SW480 (cell line): ENCODE measurements around the gene DYNC1I1.
"Not testable (repeated sequence)": the region's sequence is repeated elsewhere in the genome, so short reads cannot be mapped to it uniquely, and the experiment has no call there.

Experiments
- DNase-seq: peaks from one replicate; pipeline ENCODE4 v3.0.0-alpha.2; 2016; ENCODE audit warnings: low spot score

Gene DYNC1I1

DNA sequence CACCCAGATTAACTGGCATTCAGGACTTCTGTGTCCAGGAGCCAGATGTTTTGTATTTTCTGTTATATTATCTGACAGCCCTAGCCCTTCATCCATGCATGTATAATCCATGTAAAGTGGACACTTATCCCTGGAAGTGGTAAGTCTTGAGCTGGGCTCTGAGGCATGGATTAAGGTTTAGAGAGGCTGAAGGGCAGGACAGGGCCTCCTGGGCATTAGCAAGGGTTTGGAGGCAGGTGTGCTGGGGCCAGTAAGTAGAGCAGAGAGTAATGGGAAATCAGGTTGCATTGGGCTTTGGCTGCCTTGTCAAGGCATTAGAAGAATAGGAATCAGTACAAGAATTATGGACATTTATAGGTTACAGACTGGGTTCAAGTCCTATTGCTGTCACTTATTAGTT lies 138.0 kb downstream of the DYNC1I1 start:
- DNase-seq = no peak

DNA sequence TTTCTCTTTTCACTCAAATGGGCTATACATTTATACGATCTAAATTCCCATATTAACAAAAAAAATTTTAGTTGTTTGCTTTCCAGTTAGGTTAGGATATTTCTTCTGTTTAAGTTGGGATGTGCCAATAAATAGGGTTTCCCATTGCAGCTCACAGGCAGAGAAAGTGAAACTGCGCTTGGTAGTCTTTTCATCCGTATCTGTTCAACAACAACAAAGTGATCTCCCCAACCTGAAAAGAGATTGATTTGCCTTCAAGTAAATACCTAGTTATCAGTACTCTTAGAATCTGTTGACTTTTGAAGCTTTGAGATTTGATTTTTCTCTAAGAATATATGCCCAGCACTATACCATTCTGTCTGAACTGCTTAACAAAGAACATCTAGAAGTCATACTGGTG lies 143.4 kb downstream of the DYNC1I1 start:
- no peak for DNase-seq

GRCh38 chr7:95916573-95917297 lies 144.4 kb downstream of the DYNC1I1 start:
- DNase-seq = peak; percentile 68

GRCh38 chr7:95917634-95918033 lies 145.3 kb downstream of the DYNC1I1 start:
- no peak for DNase-seq

- DNase-seq = no peak
Measured at GRCh38 chr7:95919556-95919955, 147.2 kb downstream of the DYNC1I1 start.

DNA sequence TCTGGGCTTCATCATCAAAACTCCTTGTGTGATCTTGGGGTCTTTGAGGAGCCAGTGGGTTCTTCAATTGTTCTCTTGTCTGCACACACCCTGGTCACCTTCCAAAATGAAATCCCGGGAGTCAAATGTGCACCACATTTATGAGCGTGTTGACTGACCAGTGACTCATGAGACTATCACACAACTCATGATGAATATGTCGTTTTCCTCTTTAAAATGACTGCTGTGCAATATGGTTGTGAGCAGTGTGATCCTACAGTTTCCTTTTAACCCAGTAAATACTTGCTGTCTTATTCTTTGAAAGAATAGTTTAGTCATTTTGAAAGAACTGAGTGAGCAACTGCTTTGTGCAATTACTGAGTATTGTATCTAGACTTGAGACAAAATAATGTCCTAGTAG lies 149.2 kb downstream of the DYNC1I1 start:
- no peak for DNase-seq

- no peak for DNase-seq
Measured at GRCh38 chr7:95922191-95922590, 149.8 kb downstream of the DYNC1I1 start.

DNA sequence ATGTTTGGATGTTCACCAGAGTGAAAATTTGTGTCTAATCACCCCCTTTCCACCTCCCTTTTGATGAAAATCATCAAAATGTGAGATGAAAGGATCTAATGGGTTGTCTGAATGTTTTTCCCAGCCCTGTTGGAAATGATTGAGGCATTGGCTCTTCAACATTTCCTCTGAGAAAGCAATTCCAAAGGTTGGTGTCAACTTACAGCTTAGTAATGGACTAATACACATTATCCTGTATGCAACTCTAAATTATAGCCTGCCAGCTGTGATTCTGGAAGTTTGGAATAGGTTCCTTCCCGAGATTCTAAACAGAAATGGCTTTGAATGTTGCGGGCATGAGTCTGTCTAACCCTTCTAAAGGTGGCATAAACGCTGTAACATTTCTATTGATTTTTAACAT lies 152.9 kb downstream of the DYNC1I1 start:
- DNase-seq = no peak

- no peak for DNase-seq
Measured at GRCh38 chr7:95925971-95926370, 153.6 kb downstream of the DYNC1I1 start.

DNA sequence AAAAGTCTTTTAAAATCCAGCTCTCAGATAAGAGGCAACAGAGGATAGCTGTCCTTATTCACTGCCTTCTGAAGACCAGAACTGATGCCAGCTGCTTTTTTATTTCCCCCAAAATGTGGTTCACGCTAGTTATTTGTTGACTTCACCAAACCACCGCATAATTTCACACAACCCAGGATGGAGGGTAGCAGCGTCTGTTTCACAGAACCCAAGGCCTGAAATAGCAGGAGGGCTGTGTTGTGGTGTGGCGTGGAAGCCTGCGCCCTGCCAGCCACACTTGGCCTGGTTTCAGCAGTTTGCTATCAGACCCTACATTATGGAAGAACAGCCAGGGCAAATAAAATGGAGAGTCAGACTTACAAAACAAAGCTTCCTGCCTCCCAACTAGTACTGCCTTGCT lies 155.4 kb downstream of the DYNC1I1 start:
- DNase-seq = no peak

DNA sequence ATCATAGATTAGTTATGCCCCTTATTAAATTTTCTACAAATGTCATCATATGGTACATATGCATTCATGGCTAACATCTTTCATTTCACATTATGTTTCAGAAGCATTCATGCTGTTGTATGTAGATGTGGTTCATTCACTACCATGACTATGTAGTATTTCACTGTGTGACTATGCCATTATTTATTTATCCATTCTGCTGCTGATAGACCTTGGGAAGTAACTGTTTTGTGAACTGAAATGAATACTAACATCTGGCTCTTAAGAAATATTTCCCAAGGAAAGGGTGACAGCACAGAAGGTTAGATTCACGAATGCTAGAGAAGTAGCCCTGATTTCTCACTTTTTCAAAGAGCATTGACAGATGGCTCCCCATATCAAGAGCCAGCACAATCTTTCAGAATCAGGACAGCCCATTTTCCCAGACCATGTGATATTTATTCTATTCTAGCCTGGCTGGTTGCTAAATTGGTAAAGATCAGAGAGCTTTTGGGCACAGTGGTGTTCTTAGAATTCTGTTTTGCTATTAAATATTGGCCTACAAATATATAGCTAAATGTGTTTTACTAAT lies 157.4 kb downstream of the DYNC1I1 start:
- no peak for DNase-seq

DNA sequence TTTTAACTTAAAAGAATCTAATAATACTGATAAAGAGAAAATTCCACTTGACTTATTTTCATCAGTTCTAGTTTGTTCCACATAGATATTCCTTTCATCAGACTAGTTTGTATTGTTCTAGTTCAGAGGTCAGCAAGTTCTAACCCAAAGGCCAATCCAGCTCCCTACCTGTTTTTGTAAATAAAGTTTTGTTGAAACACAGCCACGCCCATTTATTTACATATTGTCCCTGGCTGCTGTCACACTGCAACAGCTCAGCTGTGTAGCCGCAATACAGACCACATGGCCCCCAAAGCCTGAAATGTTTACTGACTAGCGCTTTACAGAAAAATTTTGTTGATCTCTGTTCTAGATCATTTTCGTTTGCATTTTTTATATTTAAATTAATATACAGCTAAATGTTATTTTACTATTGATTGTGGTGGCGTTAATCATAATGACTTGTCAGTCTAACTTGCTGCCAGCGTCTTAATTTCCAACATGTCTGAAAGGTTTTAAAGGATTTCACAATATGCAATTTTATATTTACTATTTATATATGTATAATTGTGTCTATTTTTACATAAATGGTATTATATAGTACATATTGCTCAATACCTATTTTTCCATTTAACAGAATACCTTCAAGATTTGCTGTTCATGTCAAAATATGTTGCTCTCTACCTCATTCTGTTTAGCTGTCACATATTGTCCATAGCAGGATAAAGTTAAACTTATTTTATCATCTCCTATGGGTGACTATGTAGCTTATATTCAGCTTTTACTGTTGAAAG lies 159.3 kb downstream of the DYNC1I1 start:
- no peak for DNase-seq

GRCh38 chr7:95933618-95934017 lies 161.3 kb downstream of the DYNC1I1 start:
- no peak for DNase-seq

DNA sequence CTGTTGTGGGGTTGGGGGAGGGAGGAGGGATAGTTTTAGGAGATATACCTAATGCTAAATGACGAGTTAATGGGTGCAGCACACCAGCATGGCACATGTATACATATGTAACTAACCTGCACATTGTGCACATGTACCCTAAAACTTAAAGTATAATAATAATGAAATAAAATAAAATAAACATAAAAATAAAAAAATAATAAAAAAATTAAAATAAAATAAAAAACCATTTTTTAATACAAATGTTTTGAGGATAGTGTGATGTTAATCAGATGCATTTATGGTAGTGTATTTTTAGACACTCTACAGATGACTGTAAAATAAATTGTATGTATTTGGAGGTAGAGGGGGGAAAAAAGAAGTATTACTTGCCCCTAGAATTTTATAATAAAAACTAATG lies 172.5 kb downstream of the DYNC1I1 start:
- DNase-seq = not testable (repeated sequence)

DNA sequence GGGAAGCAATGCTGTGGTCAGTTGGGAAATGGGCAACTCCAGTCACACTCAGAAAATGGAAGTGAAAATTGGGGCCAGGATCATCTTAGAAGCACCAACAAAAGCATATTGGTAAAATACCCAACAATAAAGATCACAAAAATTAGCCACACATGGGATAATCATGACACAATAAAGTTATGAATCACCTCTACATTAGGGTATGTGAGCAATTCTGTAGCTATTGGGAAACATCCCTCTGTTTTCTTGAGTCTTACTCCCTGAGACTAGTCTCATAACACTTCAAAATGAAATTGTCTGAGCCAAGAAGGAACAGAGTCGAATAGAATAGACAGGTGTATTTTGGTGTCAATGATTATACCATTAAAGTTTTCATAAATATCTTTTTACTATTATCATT lies 178.3 kb downstream of the DYNC1I1 start:
- no peak for DNase-seq

- no peak for DNase-seq
Measured at GRCh38 chr7:95951531-95951930, 179.2 kb downstream of the DYNC1I1 start.

GRCh38 chr7:95951997-95952795 lies 179.8 kb downstream of the DYNC1I1 start:
- no peak for DNase-seq

GRCh38 chr7:95952851-95953250 lies 180.5 kb downstream of the DYNC1I1 start:
- DNase-seq = no peak

- DNase-seq = no peak
Measured at GRCh38 chr7:95955748-95956147, 183.4 kb downstream of the DYNC1I1 start.

- DNase-seq = peak; percentile 33
Measured at GRCh38 chr7:95957510-95957909, 185.2 kb downstream of the DYNC1I1 start.

DNA sequence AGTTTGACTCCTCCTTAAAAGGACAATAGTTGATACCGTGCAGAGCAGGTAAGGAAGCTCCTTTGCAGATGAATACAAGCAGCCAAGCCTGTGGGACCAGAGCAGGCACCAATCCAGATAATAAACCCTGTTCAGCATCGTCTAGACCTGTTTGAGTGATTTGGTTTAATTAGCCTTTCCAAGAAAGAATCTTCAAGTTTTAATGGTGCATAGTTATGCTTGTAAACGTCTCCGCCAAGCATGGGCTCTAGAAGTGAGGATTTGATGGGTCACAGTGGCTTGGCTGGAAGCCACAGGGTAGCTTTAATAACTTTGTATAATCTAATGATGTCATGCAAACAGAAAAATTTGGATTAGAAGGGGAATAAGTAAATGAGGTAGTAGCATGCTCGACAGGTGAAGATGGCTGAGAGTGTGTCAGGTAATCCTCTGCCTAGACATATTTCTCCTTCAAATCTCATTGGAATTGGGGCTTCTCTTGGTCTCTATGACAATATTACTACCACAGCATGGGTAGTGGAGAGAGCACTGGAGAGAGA lies 188.4 kb downstream of the DYNC1I1 start:
- no peak for DNase-seq

DNA sequence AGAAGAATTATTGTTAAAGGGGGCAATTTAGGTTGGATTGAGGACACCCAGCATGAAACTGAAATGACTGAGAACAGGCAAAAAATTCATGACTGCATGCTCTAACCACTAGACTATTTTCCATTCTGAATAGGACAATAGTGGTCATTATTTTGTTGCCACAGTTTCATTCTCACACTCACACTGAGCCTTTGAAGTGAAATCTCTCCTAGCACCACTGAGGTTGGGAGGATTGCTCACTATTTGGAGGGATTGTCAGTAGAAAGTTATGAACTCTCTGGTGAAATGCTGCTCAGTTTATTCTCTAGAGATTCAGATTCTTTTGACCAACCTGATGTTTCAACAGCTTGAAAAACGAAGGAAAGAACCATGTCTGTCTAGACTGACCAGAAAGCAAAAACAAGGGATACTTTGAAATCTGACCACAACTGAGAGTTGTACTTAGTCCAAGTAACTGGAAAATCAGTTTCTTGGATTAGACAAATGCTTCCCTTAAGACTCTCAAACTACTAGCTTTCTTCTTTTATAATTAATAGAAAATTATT lies 191.2 kb downstream of the DYNC1I1 start:
- DNase-seq = peak; percentile 30
